ENCODE results near the gene USP47.

Gene USP47

DNA sequence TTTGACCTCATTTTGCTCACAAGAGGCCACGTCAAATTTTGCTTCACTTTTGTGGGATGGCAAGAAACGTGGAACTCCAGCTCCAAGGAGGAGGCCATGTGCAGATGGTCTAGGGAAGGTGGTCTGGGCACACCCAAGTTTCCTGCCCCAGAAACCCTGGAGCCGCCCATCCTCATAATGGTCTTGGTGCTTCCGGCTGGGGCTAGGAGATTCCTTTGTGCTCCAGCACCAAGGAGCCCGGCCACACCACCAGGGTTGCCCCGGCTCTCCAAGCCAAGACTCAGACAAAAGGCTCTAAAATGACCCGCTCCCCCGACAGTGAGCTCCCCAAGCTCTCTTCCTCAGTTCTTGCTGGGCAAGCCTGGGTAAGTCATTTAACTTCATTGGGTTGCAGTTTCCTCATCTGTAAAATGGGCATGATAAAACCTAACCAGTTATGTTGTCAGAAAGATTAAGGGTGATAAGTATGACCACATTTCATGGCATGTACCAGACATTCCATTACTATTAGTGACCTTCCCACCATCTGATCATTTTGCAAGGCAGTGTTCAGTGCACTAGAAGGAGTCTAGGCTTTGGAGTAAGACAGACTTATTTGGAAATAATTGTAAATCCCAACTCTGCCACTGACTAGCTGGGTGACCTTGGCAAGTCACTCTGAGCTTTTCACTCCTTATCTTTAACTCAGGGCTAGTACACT is 143.4 kb downstream of the USP47 start:
- no peak for DNase-seq

DNA sequence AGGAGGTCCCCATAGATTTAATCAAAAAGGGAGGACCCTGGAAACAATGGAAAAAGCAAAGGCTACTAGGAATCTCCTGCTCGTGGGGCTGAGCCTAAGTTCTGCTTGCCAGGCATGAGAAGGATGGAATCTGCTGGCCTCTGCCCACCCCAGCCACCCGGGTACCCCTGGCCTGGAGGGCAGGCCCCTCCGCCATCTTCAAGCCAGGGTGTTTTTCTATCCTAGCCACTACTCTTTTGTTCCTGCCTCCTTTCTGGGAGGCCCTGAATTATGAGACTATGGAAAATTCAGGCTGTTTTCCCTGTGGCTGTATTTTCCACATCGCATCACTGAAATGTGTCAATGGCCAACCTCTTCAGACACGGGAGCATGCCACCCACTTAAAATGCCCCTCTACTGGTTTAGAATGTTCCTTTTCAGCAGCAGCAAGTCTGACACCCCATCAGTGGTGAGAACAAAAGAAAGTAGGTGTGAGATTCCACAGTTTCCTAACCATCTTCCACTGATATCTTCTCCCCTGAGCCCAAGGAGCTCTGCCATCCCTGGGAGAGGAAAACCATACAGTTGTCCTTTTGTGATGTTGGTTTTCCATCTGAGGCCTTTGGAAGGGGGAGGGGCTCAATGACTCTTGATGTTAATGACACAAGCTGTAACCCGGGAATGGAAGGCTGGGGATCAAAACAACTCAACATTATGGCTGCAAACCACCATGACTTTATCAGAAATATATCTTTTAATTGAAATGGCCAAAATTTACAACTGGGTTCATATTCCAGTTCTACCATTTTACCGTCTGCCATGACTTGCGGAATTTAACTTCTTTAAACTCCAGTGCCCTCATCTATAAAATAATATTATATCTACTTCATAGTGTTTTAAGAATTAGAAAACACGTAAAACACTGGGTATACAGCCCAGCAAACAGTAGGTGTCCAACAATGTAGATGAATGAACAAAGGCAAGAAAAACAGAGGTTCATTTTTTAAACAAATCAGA is 144.5 kb downstream of the USP47 start:
- no peak for DNase-seq

DNA sequence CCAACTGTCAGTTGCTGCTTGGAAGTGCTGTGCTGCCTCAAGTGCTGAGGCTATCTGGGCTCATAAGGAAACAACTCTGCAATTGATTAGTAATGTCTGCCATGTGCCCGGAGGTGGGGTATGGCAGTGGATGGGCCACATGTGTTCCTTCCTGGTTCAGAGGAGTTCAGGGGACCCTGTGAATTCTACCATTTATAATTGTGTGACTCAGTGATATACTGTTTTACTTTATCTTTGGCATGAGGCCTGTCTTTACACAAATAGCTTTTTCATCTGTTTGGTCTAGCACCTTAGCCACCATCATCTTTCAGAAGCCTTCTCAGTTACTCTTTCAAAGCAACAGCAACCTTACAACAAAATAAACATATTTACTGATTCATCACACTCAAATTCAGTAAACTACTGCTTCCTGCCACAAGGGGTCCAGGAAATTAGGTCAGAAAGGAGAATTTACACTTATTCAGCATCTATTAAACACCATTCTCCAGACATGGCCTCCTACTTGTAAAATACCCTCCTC is 145.8 kb downstream of the USP47 start:
- DNase-seq, result no peak

DNA sequence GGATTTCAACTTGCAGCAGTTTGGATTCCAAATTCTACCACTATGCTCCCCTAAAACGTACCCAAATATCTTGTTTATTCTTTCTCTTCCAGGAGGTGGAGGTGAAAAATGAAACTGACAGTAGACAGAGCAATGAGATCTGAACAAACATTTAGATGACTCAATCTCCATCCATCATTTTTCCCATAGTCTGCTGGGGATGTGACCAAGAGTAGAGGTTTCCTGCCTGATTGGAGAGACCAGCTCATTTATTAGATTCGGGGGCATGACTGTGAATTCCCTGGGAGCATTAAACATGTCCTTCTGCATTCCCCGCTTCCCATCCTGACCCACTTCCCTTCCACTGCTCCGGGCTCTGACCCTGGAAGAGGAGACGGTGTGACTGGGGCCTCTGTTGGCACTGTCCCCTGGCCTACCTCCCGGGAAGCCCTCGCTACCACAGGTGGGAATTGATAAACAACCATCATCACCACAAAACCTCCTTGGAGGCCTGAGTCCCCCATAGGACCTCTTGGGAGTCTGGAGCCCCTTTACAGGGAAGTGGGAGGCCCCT is 146.4 kb downstream of the USP47 start:
- DNase-seq, result no peak

DNA sequence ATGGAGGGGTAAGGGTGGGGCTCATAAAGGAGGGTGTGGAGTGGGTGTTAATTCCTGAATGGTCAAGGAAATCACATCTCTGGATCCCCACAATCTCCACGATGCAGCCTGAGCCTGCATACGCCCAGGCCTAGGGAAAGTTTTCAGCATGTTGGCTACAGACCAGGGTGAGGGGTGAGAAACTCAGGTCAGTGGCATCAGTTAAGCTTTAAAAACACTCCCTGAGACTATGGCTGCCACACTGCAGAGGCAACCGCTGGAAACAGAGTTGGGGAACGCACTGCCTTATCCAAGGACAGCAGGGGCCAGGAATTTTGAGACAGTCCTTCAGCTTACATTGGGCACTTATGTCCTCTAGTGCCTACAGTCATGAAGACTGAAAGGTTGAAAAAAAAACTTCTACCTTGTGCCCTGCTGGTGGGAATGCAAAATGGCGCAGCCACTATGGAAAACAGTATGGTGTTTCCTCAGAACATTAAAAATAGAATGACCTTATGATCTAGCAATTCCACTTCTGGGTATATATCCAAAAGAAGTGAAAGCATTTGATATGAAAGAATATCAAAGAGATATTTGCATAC is 147.0 kb downstream of the USP47 start:
- DNase-seq, result no peak

DNA sequence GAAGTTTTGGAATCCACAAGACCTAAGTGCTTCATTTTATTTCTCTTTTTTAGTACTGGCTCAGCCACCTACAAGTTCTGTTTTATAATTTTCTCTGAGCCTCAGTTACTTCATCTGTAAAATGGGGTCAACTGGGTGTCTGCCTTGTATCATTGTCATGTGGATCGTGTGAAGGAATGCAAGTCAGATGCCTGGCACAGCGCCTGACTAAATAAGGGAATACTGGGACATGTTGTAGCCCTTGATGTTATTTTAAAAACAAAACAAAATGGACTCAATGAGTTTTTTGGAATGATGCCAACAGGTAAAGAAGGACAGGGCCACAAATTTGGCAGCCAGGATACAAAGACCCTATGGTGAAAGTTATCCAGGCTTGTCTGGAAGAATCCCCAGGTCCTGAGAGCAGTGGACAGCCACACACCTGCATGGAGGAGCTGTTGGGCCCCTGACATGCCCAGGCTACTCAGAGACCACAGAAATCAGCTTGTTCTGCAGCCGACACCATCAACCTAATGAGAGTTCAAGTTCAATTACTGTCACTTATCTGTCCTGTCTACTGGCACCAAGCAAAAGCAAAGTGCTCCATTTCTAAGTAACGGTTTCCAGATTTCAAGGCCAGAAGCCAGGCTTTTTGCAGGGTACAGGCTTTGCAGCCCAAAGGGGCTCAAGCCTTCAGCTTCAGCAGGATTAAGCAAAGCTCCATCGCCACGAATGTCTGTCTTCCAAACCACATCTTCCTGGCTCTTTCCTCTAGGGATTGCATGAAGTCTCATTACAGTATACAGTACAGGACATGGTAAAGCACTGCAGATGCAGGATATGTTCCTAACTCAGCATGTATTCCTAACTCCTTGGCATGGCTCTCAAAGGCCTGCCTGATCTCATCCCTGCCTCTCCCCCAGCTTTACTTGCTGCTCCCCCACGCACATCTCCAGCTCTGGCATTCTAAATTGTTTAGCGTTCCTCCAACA is 148.3 kb downstream of the USP47 start:
- DNase-seq, result no peak

DNA sequence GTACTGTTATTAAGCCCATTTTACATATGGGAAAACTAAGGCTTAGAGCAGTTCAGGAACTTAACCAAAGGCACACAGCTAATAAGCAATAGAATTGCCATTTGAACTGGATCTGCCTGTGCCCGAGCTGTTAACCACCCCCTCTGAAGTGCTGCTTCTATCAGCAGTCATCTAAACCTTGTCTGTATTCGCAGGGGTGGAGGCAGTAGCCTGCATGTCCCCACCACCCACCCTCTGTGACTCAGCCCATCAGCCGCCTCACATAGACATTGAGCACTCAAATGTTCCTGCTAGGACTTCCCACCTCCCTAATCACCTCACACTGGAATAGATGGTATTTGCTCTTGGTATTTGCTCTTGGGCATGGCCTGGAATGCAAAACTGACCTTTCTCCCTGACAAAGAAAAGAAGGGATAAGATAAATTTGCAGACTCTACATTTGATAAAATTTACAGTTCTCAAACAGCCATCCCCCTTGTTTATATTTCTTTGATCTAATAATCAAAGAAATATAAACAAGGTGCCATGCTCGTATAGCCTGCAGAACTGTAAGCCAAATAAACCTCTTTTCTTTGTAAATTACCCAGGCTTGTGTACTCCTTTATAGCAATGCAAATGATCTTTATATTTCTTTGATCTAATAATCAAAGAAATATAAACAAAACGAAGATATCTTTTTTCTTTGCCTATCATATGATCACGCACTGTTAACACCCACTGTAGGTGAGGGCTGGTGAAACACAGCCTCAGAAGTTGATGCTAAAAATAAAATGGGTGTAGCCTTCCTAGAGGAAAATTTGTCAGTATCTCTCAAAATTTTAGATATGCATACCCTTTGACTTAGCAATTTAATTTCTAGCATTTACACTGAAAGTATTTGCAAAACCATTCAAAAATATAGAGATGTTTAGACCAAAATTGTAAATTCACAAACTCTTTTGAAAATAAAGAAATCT is 150.8 kb downstream of the USP47 start:
- DNase-seq, result no peak

DNA sequence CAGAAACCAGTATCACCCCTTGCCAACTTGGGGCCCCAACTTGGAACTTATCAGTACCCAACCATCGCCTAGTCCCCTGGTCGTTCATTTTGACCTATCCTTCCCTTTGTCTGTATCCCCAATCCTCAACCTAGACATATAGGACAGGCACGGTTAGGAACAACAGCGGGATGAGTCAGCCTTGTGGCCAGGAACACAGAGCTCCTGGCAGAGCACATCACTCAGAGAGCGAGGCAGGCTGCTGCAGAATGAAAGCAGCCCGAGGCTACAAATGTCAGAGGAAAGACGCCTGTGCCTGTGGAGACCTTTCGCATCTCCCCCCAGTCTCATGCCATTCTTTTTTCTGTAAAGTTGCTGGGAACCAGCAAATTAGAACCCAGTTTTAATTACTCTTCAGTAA is 152.1 kb downstream of the USP47 start:
- DNase-seq, result no peak

DNA sequence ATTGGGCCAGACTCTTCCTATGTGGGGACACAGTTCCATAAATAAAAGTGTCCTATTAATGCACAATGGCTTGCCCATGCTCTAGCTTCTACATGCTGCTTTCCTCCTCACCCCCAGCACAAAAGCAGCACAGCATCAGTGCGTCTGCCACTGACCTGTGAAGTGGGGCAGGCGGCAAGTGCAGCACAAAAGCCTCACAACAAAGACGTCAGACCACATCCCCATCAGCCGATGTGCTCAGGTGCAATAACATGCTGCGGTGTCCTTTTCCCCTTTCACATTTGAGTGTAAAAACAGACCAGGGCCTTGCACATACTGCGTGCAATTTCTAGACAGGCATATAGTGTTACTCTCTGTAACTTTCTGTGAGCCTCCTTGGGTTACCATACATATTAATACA is 153.8 kb downstream of the USP47 start:
- no peak for DNase-seq

DNA sequence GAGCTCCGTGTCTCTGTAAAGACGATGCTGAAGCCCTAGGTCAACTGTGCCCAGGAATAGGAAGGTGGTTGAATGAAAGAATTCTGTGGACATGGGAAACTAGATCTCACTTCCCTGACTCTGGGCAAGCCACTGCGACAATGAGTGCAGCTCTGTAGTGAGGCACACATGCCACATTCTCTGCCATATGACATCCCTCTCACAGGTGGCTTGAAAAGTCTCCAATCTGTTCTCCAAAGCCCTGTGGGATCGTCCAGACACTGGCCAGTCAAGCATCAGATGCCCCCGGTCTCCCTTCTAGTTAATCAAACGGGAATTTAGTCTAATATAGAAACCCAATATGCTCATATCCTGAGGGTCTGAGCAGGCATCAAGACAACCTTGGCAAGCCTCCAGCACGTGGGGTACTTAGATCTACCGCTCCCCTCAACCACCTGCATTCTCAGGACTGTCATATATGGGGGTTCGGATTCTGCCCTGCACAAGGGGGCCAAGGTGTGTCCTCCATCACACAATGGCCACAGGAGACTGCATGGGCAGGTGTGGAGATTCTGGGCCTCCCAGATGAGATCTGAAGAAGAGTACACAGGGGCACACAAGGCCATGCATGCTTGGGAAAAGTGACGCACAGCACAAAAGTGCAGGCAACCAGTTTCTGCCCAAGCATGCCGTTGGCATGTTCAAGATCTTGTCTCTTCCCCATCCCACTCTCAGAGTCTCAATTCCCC is 154.7 kb downstream of the USP47 start:
- DNase-seq, result no peak

DNA sequence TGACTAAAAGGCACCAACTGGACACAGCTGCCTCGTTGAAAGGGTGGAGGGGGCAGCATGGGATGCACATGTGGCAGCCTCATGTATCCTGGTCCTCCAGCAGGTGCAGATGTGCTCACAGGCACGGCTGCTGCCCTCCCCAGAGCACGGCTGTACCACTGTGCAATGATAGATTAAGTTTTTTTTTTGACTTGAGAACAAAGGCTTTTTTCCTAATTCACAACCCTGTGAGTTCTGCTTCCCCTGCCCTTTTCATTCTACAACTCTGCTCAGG is 155.2 kb downstream of the USP47 start:
- DNase-seq, result no peak

DNA sequence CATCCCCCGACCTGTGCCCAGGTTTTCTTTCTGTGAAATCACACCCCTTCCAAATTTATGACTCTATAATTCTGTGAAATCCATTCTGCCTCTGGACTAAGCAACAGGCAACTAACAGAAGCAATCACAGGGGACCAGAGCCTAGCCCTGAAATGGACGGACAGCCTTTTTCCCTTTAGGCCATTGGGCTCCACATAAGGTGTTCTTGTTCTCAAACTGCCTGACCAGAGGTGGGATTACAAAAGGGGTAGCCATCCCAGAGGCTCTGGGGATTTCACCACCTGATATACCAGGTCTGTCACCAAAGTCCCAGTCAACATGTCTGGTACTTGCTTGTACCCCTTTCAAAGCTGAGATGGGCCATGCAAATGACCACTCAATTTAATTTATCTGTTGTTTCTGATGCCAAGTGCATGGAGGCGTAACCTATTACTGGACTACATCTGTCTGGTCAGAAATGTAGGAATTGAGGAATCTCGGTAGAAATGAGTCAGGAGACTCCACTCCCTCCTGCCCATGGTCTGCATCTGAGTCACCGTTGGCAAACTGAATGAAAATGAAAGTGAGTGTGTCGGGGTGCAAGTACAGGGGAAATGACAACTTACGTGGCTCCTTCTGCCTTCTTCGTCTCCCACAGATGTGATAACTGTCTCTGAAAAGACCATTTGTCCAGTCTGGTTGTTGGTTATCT is 156.5 kb downstream of the USP47 start:
- DNase-seq, result no peak

DNA sequence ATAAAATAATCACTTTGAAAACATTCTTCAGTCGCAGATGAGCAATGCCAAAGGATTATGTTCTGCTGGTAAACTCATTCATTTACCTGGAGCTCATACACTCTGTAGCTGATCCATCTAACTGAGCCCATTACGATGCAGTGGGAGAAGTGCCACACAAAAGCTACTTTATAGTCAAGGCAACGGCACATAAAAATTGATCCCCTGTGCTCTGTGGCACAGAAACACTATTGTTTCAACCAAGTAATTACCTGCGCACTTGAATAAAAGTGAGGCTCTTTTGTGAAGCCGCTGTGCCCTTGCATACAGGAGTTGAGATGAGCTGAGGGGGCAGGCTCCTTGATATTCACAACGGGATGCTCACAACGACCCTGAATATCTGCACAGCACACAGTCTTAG is 159.4 kb downstream of the USP47 start:
- no peak for DNase-seq

DNA sequence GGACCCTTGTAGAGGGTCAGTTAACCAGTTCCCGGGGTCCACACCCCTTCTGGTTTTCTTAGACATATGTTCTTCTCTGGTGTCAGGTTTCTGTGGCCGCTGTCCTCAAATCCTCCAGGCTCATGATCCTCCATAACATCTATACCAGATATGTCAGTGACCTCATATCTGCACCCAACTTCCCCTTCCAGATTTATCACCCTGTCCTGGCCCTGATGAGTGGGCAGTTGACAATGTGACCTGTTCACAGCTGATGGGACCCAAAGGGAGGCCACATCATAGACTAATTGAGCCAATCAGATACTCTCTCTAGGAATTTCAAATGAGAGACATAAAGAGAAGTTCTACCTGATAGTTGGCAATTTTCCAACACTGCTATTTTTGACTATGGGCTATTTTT is 161.6 kb downstream of the USP47 start:
- DNase-seq, result no peak

DNA sequence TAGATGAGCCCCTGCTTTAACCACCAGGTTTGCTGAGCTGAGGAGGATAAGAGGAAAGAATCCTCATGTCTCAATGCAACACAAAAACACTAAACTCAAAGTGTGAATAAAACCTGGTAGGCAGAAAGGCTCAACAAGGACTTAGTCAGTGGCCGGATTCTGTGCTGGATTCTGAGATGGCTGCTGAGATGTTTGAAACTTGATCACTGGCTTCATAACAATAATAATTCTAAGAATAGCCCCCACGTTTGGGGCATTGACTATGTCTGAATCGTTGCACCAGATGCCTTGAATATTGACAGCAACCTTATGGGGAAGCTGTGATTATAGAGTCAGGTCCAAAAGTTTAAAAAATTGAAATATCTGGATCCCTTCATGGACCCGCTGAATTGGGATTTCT is 162.0 kb downstream of the USP47 start:
- no peak for DNase-seq

DNA sequence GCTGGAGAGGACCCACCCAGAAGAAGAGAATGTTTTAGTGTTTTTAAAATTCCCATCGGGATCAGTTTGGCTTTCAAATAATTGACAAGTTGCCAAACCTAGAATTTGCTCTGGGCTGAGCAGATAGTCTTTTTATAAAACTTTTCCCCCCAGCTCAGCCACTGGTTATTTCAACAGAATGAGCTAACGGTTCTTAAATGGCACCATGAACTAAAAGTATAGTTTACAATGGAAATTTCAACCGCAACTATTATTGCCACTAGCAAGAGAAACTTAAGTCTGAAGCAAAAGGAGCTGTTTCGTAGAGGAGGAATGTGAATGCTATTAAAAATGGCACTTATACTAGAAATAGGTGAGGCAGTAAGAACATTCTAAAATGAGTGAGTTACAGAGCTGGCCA is 163.3 kb downstream of the USP47 start:
- no peak for DNase-seq

DNA sequence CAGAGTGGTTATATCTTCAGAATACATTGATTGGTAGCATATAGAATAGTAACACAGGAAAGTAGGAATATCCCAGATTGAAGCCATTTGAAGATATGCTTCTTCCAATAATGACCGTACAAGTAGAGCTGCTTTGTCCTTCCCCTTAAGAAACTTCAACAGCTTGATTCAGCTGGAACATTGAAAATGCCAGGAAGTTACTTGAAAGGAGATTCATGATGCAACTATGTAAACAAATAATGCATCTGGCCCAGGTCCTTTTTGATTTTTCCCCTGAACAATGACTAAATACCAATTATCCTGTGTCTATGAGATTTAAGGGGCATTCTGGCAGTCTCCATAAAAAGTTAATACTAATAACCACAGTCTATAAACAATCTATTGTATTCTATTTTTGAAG is 163.7 kb downstream of the USP47 start:
- DNase-seq, result no peak

DNA sequence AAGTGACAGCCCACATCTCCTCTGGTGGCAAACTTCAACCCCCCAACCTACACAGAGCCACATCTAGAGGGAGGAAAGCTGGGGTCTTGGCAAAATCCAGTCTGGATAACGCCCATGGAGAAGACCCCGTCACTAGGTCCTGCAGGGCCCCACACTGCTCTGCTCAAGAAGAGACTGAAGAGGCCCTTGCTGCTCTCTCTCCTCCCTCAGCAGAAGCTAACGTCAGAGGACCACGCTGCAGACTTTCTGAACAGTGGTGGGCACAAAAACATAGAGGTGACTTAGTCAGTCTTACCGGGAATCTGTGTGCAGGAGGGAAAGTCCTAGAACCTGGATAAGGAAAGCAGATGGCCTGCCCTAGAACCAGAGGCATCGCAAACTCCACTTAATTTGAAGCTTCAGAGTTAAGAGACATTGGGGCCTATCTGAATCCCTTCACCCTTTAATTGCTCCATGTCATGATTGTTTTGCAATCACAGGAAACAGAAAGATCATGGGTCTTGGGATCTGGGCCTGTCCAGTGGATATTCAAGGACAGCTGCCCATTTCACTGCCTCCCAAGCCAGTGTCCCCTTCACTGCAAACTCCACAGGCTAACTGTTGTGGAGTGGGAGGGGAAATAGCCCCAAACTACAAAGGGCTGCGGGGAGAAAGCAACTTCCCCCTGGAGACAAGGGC is 164.9 kb downstream of the USP47 start:
- DNase-seq, result no peak

DNA sequence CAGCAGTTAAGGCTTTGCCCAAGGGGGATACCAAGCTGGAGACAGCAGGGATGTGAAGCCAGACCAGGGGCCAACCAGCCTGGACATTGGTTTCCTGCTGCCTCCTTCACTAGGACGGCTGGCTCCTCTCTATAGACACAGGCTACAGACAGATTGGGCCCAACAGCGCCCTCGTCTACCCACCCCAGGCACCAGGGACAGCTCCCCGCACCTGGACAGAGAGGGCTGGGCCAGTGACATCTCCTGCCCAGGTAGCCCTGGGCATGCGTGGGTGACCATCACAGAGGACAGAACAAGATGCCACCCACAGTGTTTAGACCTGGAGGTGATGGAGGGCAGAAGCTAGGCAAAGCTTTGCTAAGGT is 165.4 kb downstream of the USP47 start:
- no peak for DNase-seq

Measured in activated naive CD4-positive, alpha-beta T cell treated with Interleukin-2 at 50 U/mL for 16 hours (primary cell).